ENCODE data around the gene PCP4.
A peak's percentile ranks its signal among the peaks of the same experiment; 100 is the strongest.

PCP4 gene

GRCh38 chr21:39923476-39923875, 56.2 kb downstream of the PCP4 start:
- DNase-seq (ENCODE audit: low read depth, low spot score): no peak

DNA sequence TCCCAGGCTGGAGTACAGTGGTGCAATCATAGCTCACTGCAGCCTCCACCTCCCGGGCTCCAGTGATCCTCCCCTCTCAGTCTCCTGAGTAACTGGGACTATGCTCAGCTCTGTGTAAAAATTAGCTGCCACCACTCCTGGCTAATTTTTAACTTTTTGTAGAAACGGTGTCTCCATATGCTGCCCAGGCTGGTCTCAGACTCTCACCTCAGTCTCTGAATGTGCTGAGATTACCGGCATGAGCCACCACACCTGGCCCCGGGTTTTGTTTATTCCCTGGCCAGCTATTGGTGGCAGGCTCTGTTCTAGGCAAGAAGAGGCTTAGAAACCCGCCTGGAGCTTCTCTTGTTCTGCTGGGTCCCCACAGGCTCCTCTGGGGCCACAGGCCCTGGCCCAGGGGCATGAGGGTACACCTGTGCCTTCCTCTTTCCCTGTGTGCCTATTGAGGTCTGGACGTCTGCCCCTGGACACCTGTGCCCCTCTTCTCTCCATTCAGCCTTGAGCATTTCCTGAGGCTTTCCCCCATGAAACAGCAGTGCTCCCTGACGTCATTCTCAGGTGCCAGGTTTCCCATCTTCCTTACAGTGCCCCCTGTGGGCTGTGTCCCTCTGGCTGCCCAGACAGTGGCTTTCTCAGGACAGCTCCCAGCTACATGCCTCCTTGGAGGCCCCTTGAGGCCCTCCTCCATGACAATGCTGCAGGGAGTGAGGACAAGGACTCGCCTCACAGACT, 57.5 kb downstream of the PCP4 start:
- peak; percentile 22 for DNase-seq (ENCODE audit: low read depth, low spot score)

GRCh38 chr21:39927304-39927886, 60.2 kb downstream of the PCP4 start:
- no peak for DNase-seq (ENCODE audit: low read depth, low spot score)

DNA sequence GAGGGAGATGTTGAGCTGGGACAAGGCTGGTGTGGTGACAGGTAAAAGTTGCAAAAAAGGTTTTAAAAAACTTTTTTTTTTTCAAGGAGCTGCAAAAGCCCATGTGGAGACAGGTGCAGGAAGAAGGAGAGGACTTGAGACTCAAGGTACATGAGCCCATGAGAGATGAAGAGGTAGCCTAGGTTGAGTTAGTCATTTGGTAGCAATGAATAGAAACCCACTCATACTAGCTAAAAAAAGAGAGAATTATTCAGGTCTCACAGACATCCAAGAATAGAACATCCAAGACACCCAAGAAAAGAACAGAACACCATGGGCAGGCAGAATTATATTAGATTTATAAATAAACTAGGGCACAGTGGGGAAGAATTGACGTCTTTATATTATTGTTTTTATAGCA, 65.1 kb downstream of the PCP4 start:
- no peak for DNase-seq (ENCODE audit: low read depth, low spot score)

DNA sequence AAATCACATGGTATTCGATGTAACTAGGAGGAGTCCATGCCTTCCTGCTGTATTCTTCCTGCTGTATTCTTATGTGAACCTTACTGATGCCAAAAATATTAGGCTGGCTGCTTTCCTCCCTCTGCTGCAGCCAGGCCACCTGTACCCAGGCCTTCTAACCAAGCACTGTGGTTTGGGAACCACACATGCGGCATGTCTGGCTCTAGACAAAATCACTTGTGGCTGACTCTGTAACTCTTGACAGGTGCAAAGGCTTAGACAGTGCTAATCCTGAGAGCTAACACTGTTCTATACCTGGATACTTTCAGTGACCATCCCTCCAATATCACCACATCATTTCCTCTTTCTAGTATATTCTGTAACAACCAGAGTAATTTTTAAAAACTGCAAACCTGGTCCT, 67.7 kb downstream of the PCP4 start:
- no peak for DNase-seq (ENCODE audit: low read depth, low spot score)

- no peak for DNase-seq (ENCODE audit: low read depth, low spot score)
Observed at GRCh38 chr21:39935716-39936115, 68.5 kb downstream of the PCP4 start.

GRCh38 chr21:39938086-39938625, 70.9 kb downstream of the PCP4 start:
- DNase-seq (ENCODE audit: low read depth, low spot score): no peak

GRCh38 chr21:39946199-39946598, 79.0 kb downstream of the PCP4 start:
- DNase-seq (ENCODE audit: low read depth, low spot score): no peak

DNA sequence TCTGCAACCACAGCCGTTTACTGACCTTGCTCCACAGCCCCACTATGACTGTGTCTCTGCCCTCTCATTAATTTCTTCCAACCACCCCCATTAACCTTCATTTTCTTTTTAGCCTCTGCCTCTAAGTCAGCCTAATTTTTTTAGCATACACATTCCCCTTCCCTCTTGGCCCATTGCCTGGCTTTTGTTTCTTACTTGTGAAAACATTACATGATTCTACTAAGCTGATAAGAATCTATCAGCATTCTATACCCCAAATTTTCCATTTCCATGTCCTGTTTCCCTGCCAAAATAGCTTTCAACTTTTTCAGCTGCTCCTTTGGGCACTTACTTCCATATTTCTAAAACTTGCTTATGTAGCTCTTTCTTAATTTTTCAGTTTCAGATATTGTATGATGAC, 79.8 kb downstream of the PCP4 start:
- no peak for DNase-seq (ENCODE audit: low read depth, low spot score)

DNA sequence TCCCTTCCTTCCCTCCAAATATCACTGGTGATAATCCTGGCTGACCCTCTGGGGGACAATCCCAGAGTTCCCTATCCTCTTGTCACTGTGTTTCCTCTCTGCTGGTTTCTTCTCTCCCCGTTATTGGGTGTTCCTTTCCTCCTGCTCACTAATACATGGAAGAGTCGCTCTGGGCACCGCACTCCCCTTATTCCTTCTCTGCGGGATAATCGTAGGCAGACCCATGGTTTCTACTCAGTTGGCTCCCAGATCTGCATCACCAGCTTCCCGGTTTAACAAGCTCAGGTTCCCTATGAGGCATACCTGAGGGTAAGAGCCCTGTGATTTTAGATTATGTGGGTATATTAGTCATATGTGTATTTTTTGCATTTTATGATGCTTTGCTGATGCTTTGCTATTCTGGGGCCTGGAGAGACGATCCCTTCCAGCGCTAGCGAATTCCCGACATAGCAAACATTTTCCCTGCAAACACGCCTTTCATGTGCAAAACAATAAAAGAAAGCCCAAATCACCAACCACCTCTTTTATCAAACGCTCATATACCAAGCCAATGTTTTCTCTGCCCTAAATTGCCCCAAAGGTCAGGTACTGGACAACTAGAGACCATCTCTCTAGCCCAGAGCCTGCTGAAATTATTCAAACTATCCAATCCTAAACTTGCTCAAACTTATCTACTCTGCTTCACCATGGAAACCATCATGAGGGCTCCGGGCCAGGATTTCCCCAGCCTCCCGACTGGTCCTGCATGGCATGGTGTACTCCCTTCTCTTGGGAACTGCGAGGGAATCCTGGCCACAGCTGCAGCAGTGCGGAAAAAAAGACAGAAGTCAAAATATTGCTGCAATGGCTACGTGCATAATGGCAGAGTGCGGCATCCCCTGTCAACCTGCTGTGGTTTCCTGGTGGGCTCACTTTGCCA, 84.2 kb downstream of the PCP4 start:
- peak; percentile 24 for DNase-seq (ENCODE audit: low read depth, low spot score)

DNA sequence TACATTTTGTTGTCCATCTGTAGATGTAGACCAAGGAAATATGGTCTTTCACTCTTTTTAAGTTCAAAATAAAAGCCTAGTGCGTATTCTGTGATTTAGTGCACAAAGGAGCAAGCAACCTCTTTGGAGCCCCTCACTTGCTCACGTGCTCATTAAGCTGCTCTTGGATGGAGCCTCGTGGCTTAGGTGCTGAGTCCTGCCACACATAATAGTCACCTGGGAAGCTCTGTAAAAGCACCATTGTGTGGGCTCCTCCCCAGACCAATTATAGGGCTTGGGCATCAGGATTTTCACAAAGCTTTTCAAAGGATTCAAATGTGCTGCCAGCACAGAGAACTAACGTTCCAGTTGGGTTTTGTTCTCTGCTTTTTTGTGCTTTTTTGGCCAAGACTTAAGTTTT, 85.0 kb downstream of the PCP4 start:
- no peak for DNase-seq (ENCODE audit: low read depth, low spot score)

GRCh38 chr21:39954570-39954969, 87.3 kb downstream of the PCP4 start:
- DNase-seq (ENCODE audit: low read depth, low spot score): no peak

DNA sequence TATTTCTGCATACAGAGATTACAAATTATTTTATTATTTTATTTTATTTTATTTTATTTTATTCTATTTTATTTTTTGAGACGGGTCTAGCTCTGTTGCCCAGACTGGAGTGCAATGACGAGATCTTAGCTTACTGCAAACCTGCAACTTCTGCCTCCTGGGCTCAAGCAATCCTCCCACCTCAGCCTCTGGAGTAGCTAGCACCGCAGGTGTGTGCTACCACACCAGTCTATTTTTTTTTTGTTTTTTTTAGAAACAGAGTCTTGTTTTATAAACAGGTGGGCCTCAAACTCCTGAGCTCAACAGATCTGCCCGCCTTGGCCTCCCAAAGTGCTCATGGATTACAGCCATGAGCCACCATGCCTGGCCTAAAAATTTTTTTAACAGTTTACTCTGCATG, 88.1 kb downstream of the PCP4 start:
- no peak for DNase-seq (ENCODE audit: low read depth, low spot score)

GRCh38 chr21:39956586-39956985, 89.3 kb downstream of the PCP4 start:
- DNase-seq (ENCODE audit: low read depth, low spot score): no peak

- no peak for DNase-seq (ENCODE audit: low read depth, low spot score)
Observed at GRCh38 chr21:39958731-39959130, 91.5 kb downstream of the PCP4 start.

GRCh38 chr21:39961251-39961650, 94.0 kb downstream of the PCP4 start:
- DNase-seq (ENCODE audit: low read depth, low spot score): no peak

DNA sequence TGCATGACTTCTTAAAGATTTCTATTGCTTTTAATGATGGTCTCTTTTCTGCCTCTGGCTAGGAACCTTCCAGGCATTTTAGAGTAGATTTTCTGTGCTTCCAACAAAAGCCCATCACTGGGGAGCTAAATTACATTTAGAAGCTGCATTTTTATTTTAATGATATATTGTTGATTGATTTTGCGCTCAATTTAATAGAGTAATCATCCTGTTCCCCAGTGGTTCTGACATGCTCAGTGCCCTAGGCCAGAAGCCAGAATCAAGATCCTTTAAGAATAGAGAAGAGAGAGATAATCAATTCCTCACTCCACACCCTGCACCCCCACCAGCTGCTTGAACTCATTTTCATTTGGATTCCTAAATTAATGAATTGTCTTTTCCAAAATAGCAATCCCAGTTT, 97.8 kb downstream of the PCP4 start:
- no peak for DNase-seq (ENCODE audit: low read depth, low spot score)

GRCh38 chr21:39966786-39967185, 99.5 kb downstream of the PCP4 start:
- DNase-seq (ENCODE audit: low read depth, low spot score): no peak

- no peak for DNase-seq (ENCODE audit: low read depth, low spot score)
Observed at GRCh38 chr21:39968010-39968409, 100.8 kb downstream of the PCP4 start.

DNA sequence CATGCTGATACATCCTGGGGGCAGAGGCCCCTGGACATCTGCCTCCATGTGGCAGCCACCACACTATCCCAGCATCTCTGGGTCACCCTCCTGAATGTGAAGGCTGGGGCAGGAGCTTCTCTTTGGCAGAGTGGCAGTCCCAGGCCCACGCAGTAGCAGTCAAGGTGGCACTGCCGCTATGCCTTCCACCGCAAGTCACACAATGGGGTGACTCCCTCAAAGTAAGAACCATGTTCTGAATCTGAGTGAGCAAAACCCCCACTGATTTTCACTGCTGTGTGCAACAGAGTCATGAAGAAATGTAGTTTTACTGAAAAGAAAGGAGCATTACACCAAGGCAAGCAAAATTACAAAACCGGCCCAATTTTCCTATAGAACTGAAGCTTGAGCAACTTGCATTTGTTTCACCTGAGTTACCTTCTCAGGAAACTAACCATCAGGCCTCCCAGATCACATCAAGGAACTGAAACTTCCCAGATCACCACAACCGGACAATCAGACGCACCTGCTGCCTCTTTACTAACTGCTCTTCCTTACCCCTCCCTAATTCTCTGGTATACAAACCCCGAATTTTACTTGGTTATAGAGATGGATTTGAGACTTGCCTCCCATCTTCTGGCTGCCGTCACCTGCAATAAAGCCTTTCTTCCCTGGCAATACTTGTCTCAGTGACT, 102.6 kb downstream of the PCP4 start:
- no peak for DNase-seq (ENCODE audit: low read depth, low spot score)

GRCh38 chr21:39971956-39972355, 104.7 kb downstream of the PCP4 start:
- DNase-seq (ENCODE audit: low read depth, low spot score): no peak

GRCh38 chr21:39972471-39972870, 105.2 kb downstream of the PCP4 start:
- no peak for DNase-seq (ENCODE audit: low read depth, low spot score)

Measured in ELF-1 (cell line).